ENCODE results near the gene SNX19. TPM values are rescaled to one million over a fixed set of nuclear protein-coding genes. Genes with fewer than 3 reads are reported as not detected.

SNX19 gene
- total RNA-seq, 1 experiment from 2014 or later = 34.4 TPM

GRCh38 chr11:130872513-130872912 is 43.8 kb downstream of the SNX19 start:
- no peak overlapping the region for H3K4me2 ChIP-seq (ENCODE audit: insufficient read depth, insufficient read length, low read length)
- TF ChIP-seq CTCF (conservative IDR thresholded peaks at IDR 0.05) = no peak
- no peak overlapping the region for H3K56ac ChIP-seq (ENCODE audit: insufficient read length, low read depth, low read length)
- DNase-seq = no peak
- H2BK120ac ChIP-seq (ENCODE audit: low read depth, low read length, poor library complexity, severe bottlenecking) = no peak overlapping the region
- no peak overlapping the region for H4K8ac ChIP-seq (replicated peaks; ENCODE audit: insufficient read length, low read depth, low read length)
- no peaks in the 10 kb centered on the region for H3K4me1 ChIP-seq (ENCODE audit: insufficient read depth, low read length)
- no peak overlapping the region for H3K27ac ChIP-seq (ENCODE audit: insufficient read length, low read depth, low read length)
- no peaks in the 10 kb centered on the region for H3K4me1 Mint-ChIP-seq
- no peak overlapping the region for H3K18ac ChIP-seq (ENCODE audit: insufficient read length, low read depth, low read length)
- no peak overlapping the region for H3T11ph ChIP-seq (ENCODE audit: low read length)
- peaks cover 1 to 42% (median 7%) of the 10 kb centered on the region in 3 experiments; a peak in 5 of 7 replicates for H3K36me3 Mint-ChIP-seq (ENCODE audit: insufficient read depth in 1 of 3, low read depth in 3 of 3)
- no peaks in the 10 kb centered on the region for H3K27me3 ChIP-seq (ENCODE audit: insufficient read depth, low read length)
- H3K23ac ChIP-seq (ENCODE audit: insufficient read length, low read depth, low read length) = no peak overlapping the region
- H3K79me1 ChIP-seq (ENCODE audit: insufficient read depth, low read depth, low read length, poor library complexity, severe bottlenecking) = no peaks in the 10 kb centered on the region
- H3K4me3 Mint-ChIP-seq = no peak overlapping the region
- H4K20me1 ChIP-seq (ENCODE audit: control insufficient read depth, insufficient read depth, insufficient read length) = no peaks in the 10 kb centered on the region
- no peaks in the 10 kb centered on the region for H3K9me3 Mint-ChIP-seq
- H2BK20ac ChIP-seq (ENCODE audit: low read depth, low read length, poor library complexity, severe bottlenecking) = no peak overlapping the region
- peaks cover 3% of the 10 kb centered on the region for H3K23me2 ChIP-seq (ENCODE audit: insufficient read length, low read depth, low read length, poor library complexity, severe bottlenecking)
- no CpG with 5 or more reads among the region's 6 CpGs for WGBS (ENCODE audit: extremely low coverage, insufficient read length, low lambda C conversion rate)
- H2AK5ac ChIP-seq (ENCODE audit: insufficient read length, low read length) = no peak overlapping the region
- H3K27me3 Mint-ChIP-seq (ENCODE audit: low read depth) = no peaks in the 10 kb centered on the region
- no peaks in the 10 kb centered on the region for H3K79me2 ChIP-seq (ENCODE audit: insufficient read depth, low read length)
- no peak overlapping the region for H2BK5ac ChIP-seq (ENCODE audit: insufficient read length, low read length)
- H2BK15ac ChIP-seq (ENCODE audit: low read depth, low read length) = no peak overlapping the region
- H2AFZ ChIP-seq (ENCODE audit: low read length) = no peak overlapping the region
- H4K91ac ChIP-seq (ENCODE audit: insufficient read length, low read depth, low read length) = no peak overlapping the region
- H2BK12ac ChIP-seq (ENCODE audit: insufficient read length, low read depth, low read length) = no peak overlapping the region
- H3K14ac ChIP-seq (ENCODE audit: insufficient read depth, low read length) = no peak overlapping the region
- no peaks in the 10 kb centered on the region for H3K9me3 ChIP-seq (ENCODE audit: control insufficient read depth, low read depth, low read length)
- H4K5ac ChIP-seq (ENCODE audit: insufficient read length, low read depth, low read length) = no peak overlapping the region
- H3K4ac ChIP-seq (ENCODE audit: low read depth, low read length) = no peak overlapping the region
- H3K9ac ChIP-seq (ENCODE audit: extremely low read depth, insufficient read length, low read length) = peak overlapping the region; percentile 4
- H3K27ac Mint-ChIP-seq = peak overlapping the region in 1 of 3 experiments; percentile 26; a peak in 1 of 7 replicates

Measured in H9 (cell line).